ENCODE measurements around the gene EIF1B.

DNA sequence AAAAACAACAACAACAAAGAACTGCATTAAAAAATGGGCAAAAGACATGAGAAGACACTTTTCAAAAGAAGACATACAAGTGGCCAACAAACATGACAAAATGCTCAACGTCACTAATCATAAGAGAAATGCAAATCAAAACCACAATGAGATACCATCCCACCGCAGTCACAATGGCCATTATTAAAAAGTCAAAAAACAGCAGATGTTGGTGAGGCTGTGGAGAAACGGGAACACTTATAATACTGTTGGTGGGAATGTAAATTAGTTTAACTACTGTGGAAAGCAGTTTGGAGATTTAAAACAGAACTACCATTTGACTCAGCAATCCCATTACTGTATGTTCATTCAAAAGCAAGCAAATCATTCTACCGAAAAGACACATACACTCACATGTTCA lies 15.1 kb downstream of the EIF1B start:
- TF ChIP-seq, protein P1, sequence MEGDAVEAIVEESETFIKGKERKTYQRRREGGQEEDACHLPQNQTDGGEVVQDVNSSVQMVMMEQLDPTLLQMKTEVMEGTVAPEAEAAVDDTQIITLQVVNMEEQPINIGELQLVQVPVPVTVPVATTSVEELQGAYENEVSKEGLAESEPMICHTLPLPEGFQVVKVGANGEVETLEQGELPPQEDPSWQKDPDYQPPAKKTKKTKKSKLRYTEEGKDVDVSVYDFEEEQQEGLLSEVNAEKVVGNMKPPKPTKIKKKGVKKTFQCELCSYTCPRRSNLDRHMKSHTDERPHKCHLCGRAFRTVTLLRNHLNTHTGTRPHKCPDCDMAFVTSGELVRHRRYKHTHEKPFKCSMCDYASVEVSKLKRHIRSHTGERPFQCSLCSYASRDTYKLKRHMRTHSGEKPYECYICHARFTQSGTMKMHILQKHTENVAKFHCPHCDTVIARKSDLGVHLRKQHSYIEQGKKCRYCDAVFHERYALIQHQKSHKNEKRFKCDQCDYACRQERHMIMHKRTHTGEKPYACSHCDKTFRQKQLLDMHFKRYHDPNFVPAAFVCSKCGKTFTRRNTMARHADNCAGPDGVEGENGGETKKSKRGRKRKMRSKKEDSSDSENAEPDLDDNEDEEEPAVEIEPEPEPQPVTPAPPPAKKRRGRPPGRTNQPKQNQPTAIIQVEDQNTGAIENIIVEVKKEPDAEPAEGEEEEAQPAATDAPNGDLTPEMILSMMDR (IDR thresholded peaks at IDR 0.05; ENCODE audit: borderline replicate concordance, extremely low read depth, low read length, poor library complexity, severe bottlenecking) = no peak
- TF ChIP-seq EZH2 (IDR thresholded peaks at IDR 0.05; ENCODE audit: borderline replicate concordance, low read depth, low read length, severe bottlenecking) = no peak
